ENCODE data around the gene FANCC.

FANCC gene

GRCh38 chr9:95092262-95093072 is 225.0 kb downstream of the FANCC start:
- no peak for DNase-seq (ENCODE audit: low spot score)

GRCh38 chr9:95091601-95092261 is 225.8 kb downstream of the FANCC start:
- no peak for DNase-seq (ENCODE audit: low spot score)
- no peak for TF ChIP-seq CTCF (IDR thresholded peaks at IDR 0.05; ENCODE audit: extremely low read depth, missing control alignments)

More at GRCh38 chr9:95092262-95093072, 225.0 kb downstream of the FANCC start:
- TF ChIP-seq CTCF (IDR thresholded peaks at IDR 0.05; ENCODE audit: extremely low read depth, missing control alignments), result no peak

GRCh38 chr9:95090871-95091577 is 226.5 kb downstream of the FANCC start:
- DNase-seq (ENCODE audit: low spot score), result no peak
- TF ChIP-seq CTCF (IDR thresholded peaks at IDR 0.05; ENCODE audit: extremely low read depth, missing control alignments), result no peak

- no peak for TF ChIP-seq CTCF (IDR thresholded peaks at IDR 0.05; ENCODE audit: extremely low read depth, missing control alignments)
- DNase-seq (ENCODE audit: low spot score), result no peak
Measured at GRCh38 chr9:95090023-95090791, 227.3 kb downstream of the FANCC start.

- no peak for TF ChIP-seq CTCF (IDR thresholded peaks at IDR 0.05; ENCODE audit: extremely low read depth, missing control alignments)
- DNase-seq (ENCODE audit: low spot score), result no peak
Measured at GRCh38 chr9:95089257-95090022, 228.1 kb downstream of the FANCC start.

- DNase-seq (ENCODE audit: low spot score), result no peak
- no peak for TF ChIP-seq CTCF (IDR thresholded peaks at IDR 0.05; ENCODE audit: extremely low read depth, missing control alignments)
Measured at GRCh38 chr9:95088421-95089161, 228.9 kb downstream of the FANCC start.

Data from GM20000 (cell line).